GM23338 (cell line): ENCODE data around the gene ZCCHC2. TPM values are rescaled to one million over a fixed set of nuclear protein-coding genes. Genes with fewer than 3 reads are reported as not detected.

Experiments
- ATAC-seq: fragments of 200-7000 bp; cut with Tn5 transposase; 3 replicates; pipeline ENCODE4 v1.9.1; 2020
- DNase-seq: peaks from one replicate; pipeline ENCODE4 v3.0.0-alpha.2; 2015; ENCODE audit warnings: low spot score
- H2AFZ ChIP-seq: fragments of 200-600 bp; sonication (generic); 2 replicates; pipeline ENCODE4 v1.8.0; 2016; ENCODE audit warnings: antibody characterized with exemption, mild to moderate bottlenecking, moderate library complexity
- H3F3A ChIP-seq: fragments of 200-600 bp; sonication (generic); replicated peaks from 2 replicates; pipeline ENCODE4 v1.8.0; 2017; ENCODE audit warnings: antibody characterized with exemption, mixed run types, low read depth
- H3K27ac ChIP-seq: fragments of 200-600 bp; sonication (generic); 2 replicates; pipeline ENCODE4 v1.6.1; 2016; ENCODE audit warnings: low read depth
- H3K27me3 ChIP-seq: fragments of 200-600 bp; sonication (generic); 2 replicates; pipeline ENCODE4 v1.8.0; 2016; ENCODE audit warnings: mild to moderate bottlenecking, mixed run types, moderate library complexity; ENCODE audit not compliant: insufficient read depth
- H3K36me3 ChIP-seq: fragments of 200-600 bp; sonication (generic); 2 replicates; pipeline ENCODE4 v1.8.0; 2016; ENCODE audit warnings: mild to moderate bottlenecking; ENCODE audit not compliant: insufficient read depth
- H3K4me1 ChIP-seq: fragments of 200-600 bp; sonication (generic); 2 replicates; pipeline ENCODE4 v1.8.0; 2016; ENCODE audit warnings: mild to moderate bottlenecking, moderate library complexity; ENCODE audit not compliant: insufficient read depth
- H3K4me2 ChIP-seq: fragments of 200-600 bp; sonication (generic); 2 replicates; pipeline ENCODE4 v1.7.1; 2017; ENCODE audit warnings: mixed run types
- H3K4me3 ChIP-seq: fragments of 200-600 bp; sonication (generic); 2 replicates; pipeline ENCODE4 v1.6.1; 2016; ENCODE audit warnings: mixed run types
- H3K79me2 ChIP-seq: fragments of 200-600 bp; sonication (generic); replicated peaks from 2 replicates; pipeline ENCODE4 v1.8.0; 2017; ENCODE audit warnings: mild to moderate bottlenecking; ENCODE audit not compliant: insufficient read depth
- H3K9me2 ChIP-seq: fragments of 200-600 bp; sonication (generic); 2 replicates; pipeline ENCODE4 v1.8.0; 2017; ENCODE audit not compliant: insufficient read depth
- H4K20me1 ChIP-seq: fragments of 200-600 bp; sonication (generic); replicated peaks from 2 replicates; pipeline ENCODE4 v1.8.0; 2017; ENCODE audit warnings: mild to moderate bottlenecking; ENCODE audit not compliant: insufficient read depth
- H3K27ac Mint-ChIP-seq: 2 replicates; pipeline ENCODE4 v1.8.0; 2020; ENCODE audit warnings: inconsistent platforms, mild to moderate bottlenecking, moderate library complexity, mixed read lengths
- H3K27me3 Mint-ChIP-seq: 3 replicates; pipeline ENCODE4 v1.8.0; 2022; ENCODE audit warnings: low read depth, mild to moderate bottlenecking, moderate library complexity, mixed read lengths, inconsistent platforms; ENCODE audit not compliant: insufficient read depth, poor library complexity
- H3K36me3 Mint-ChIP-seq: 3 replicates; pipeline ENCODE4 v1.8.0; 2021; ENCODE audit warnings: low read depth, mild to moderate bottlenecking, inconsistent platforms, moderate library complexity, mixed read lengths
- H3K4me1 Mint-ChIP-seq: 3 replicates; pipeline ENCODE4 v1.8.0; 2020; ENCODE audit warnings: mild to moderate bottlenecking, inconsistent platforms, mixed read lengths
- H3K4me3 Mint-ChIP-seq: 3 replicates; pipeline ENCODE4 v1.8.0; 2021; ENCODE audit warnings: moderate library complexity, mild to moderate bottlenecking, inconsistent platforms, mixed read lengths
- H3K9me3 Mint-ChIP-seq: 3 replicates; pipeline ENCODE4 v1.8.0; 2020; ENCODE audit warnings: moderate library complexity, mild to moderate bottlenecking, inconsistent platforms, mixed read lengths
- CREB1 ChIP-seq: fragments of 250-450 bp; sonication (Bioruptor Pico); IDR thresholded peaks from 2 replicates; pipeline ENCODE4 v1.5.0; 2020; ENCODE audit warnings: low read depth, mild to moderate bottlenecking, moderate library complexity
- CTCF ChIP-seq, 2 experiments: fragments of 200-600 bp in 1 of 2; sonication (generic) in 1 of 2; conservative IDR thresholded peaks; 2 replicates each; pipeline versions ENCODE4 v1.5.1 to v1.6.1; 2016 to 2017; ENCODE audit warnings: antibody characterized with exemption in 2 of 2, low read depth in 2 of 2, mild to moderate bottlenecking in 2 of 2, moderate library complexity in 1 of 2
- ETS1 ChIP-seq: IDR thresholded peaks from 2 replicates; pipeline ENCODE4 v1.6.1; 2016; ENCODE audit warnings: antibody characterized with exemption
- EZH2 ChIP-seq: fragments of 200-600 bp; sonication (generic); IDR thresholded peaks from one replicate; pipeline ENCODE4 v1.8.0; 2017; ENCODE audit warnings: antibody characterized with exemption, mild to moderate bottlenecking, low read depth; ENCODE audit not compliant: unreplicated experiment
- EZH2phosphoT487 ChIP-seq: fragments of 200-600 bp; sonication (generic); IDR thresholded peaks from one replicate; pipeline ENCODE4 v1.8.1; 2018; ENCODE audit warnings: antibody characterized with exemption; ENCODE audit not compliant: unreplicated experiment
- JUNB ChIP-seq: IDR thresholded peaks from one replicate; pipeline ENCODE4 v1.6.1; 2016; ENCODE audit warnings: antibody characterized with exemption; ENCODE audit not compliant: unreplicated experiment
- NANOG ChIP-seq: IDR thresholded peaks from 2 replicates; pipeline ENCODE4 v1.6.1; 2016; ENCODE audit warnings: antibody characterized with exemption, borderline replicate concordance
- POLR2AphosphoS5 ChIP-seq: IDR thresholded peaks from 2 replicates; pipeline ENCODE4 v1.6.1; 2016; ENCODE audit warnings: antibody characterized with exemption, low read depth
- REST ChIP-seq: IDR thresholded peaks from one replicate; pipeline ENCODE4 v1.6.1; 2018; ENCODE audit warnings: antibody characterized with exemption; ENCODE audit not compliant: unreplicated experiment
- STAT1 ChIP-seq: IDR thresholded peaks from one replicate; pipeline ENCODE4 v1.6.1; 2016; ENCODE audit warnings: antibody characterized with exemption; ENCODE audit not compliant: unreplicated experiment
- ZNF114 ChIP-seq: fragments of 250-450 bp; sonication (Bioruptor Pico); IDR thresholded peaks from 2 replicates; pipeline ENCODE4 v1.5.0; 2020; ENCODE audit warnings: mild to moderate bottlenecking, moderate library complexity
- ZNF331 ChIP-seq: fragments of 250-450 bp; sonication (Bioruptor Pico); IDR thresholded peaks from 2 replicates; pipeline ENCODE4 v1.5.0; 2020; ENCODE audit warnings: low read depth, mild to moderate bottlenecking, moderate library complexity
- ZNF462 ChIP-seq: fragments of 250-450 bp; sonication (Bioruptor Pico); IDR thresholded peaks from 2 replicates; pipeline ENCODE4 v1.5.0; 2020; ENCODE audit warnings: mild to moderate bottlenecking, moderate library complexity
- polyA plus RNA-seq: library from polyadenylated mRNA; unstranded; fragments of >200 nt; fragmentation: Nextera tagmentation; extraction: Ambion mirVana; gene quantifications from 2 replicates; pipeline ENCODE4 v1.2.1, GENCODE V29; 2016
- total RNA-seq: library from RNA; depleted of rRNA; stranded (reverse); fragments of >200 nt; shearing (Covaris generic); gene quantifications from 2 replicates; pipeline ENCODE4 v1.2.3, GENCODE V29; 2014

ZCCHC2 gene
- total and polyA plus RNA-seq, 2 experiments from 2014 or later: 5.4 to 15.4 TPM

- no peaks in the 10 kb centered on the region for H3K36me3 ChIP-seq
- no peak for TF ChIP-seq NANOG
- TF ChIP-seq CREB1 (CRISPR knock-in tag): no peak
- TF ChIP-seq REST: no peak
- no peak for TF ChIP-seq EZH2phosphoT487
- no peak for TF ChIP-seq ZNF462 (CRISPR knock-in tag)
- TF ChIP-seq STAT1: no peak
- no peak for TF ChIP-seq POLR2AphosphoS5
- TF ChIP-seq EZH2: no peak
- no peak for TF ChIP-seq ZNF331
- no peak for TF ChIP-seq JUNB
- no peak for TF ChIP-seq ZNF114 (CRISPR knock-in tag)
- no peak for TF ChIP-seq ETS1
- no peak for TF ChIP-seq CTCF (conservative IDR thresholded peaks at IDR 0.05; ENCODE audit: low read depth in 2 of 2)
- DNase-seq (no peak), ATAC-seq (no peak)
- Mint-ChIP-seq H3K27ac (no peak overlapping the region), H3K36me3 (peaks cover 4% of the 10 kb centered on the region; the same call in 1 of the 3 replicates), H3K9me3 (peaks cover 5% of the 10 kb centered on the region; the same call in 2 of the 3 replicates), H3K4me3 (no peak overlapping the region), H3K27me3 (no peaks in the 10 kb centered on the region), H3K4me1 (no peaks in the 10 kb centered on the region; the same call in 2 of the 3 replicates)
- no peaks in the 10 kb centered on the region for H3K9me2 ChIP-seq
- no peaks in the 10 kb centered on the region for H3K27me3 ChIP-seq
- H3K79me2 ChIP-seq: no peaks in the 10 kb centered on the region
- no peak overlapping the region for H3K4me2 ChIP-seq
- H3K4me1 ChIP-seq: no peaks in the 10 kb centered on the region
- H3F3A ChIP-seq: no peaks in the 10 kb centered on the region
- H4K20me1 ChIP-seq: no peaks in the 10 kb centered on the region
- H2AFZ ChIP-seq: no peak overlapping the region
- H3K27ac ChIP-seq: no peak overlapping the region
- H3K4me3 ChIP-seq: no peak overlapping the region
Observed at GRCh38 chr18:62509779-62510178, 13.0 kb upstream of the ZCCHC2 start.
